Measurements from ENCODE around the gene MYOM3. TPM values are rescaled to one million over a fixed set of nuclear protein-coding genes. Genes with fewer than 3 reads are reported as not detected.

MYOM3 gene
- total and polyA plus RNA-seq, 4 donors, result 0.59 to 1.9 (median 0.95) TPM

Other genes with a start within 250 kb of the MYOM3 start
- 10 to 100 TPM; 26.0 to 35.4 TPM for gene FUCA1, start 243.8 kb downstream of the MYOM3 start, total RNA-seq
- 10 to 100 TPM; 31.2 to 36.6 TPM for gene FUCA1, start 243.8 kb downstream of the MYOM3 start, polyA plus RNA-seq
- gene CNR2, start 198.8 kb downstream of the MYOM3 start, total RNA-seq, result under 1 TPM; 0.06 to 0.15 TPM
- under 1 TPM; 0.08 to 0.13 TPM for gene CNR2, start 198.8 kb downstream of the MYOM3 start, polyA plus RNA-seq
- 10 to 100 TPM; 93.5 to 94.7 TPM for gene PNRC2, start 152.3 kb downstream of the MYOM3 start, total RNA-seq
- 100 to 1,000 TPM in 1 of 2 donors, 10 to 100 TPM in 1; 75.3 to 141 TPM for gene PNRC2, start 152.3 kb downstream of the MYOM3 start, polyA plus RNA-seq
- gene SRSF10, start 131.8 kb downstream of the MYOM3 start, total RNA-seq, result 10 to 100 TPM; 91.1 to 98.4 TPM
- gene SRSF10, start 131.8 kb downstream of the MYOM3 start, polyA plus RNA-seq, result 100 to 1,000 TPM in 1 of 2 donors, 10 to 100 TPM in 1; 50.1 to 114 TPM
- gene IL22RA1, start 31.0 kb upstream of the MYOM3 start, total RNA-seq, result under 1 TPM; 0.18 to 0.23 TPM
- gene IL22RA1, start 31.0 kb upstream of the MYOM3 start, polyA plus RNA-seq, result 1 to 10 TPM in 1 of 2 donors, not detected in 1; 2.4 TPM
- under 1 TPM; 0.23 to 0.42 TPM for gene IFNLR1, start 75.2 kb upstream of the MYOM3 start, total RNA-seq
- 1 to 10 TPM in 1 of 2 donors, under 1 TPM in 1; 0.15 to 1.9 TPM for gene IFNLR1, start 75.2 kb upstream of the MYOM3 start, polyA plus RNA-seq
- not detected for gene GRHL3, start 207.2 kb upstream of the MYOM3 start, total RNA-seq
- under 1 TPM in 1 of 2 donors, not detected in 1; 0.08 TPM for gene GRHL3, start 207.2 kb upstream of the MYOM3 start, polyA plus RNA-seq